ENCODE data around the gene DOK3. TPM values are rescaled to one million over a fixed set of nuclear protein-coding genes. Genes with fewer than 3 reads are reported as not detected.
"Not testable (repeated sequence)": the region's sequence is repeated elsewhere in the genome, so short reads cannot be mapped to it uniquely, and the experiment has no call there.

The DOK3 gene
- total and polyA plus RNA-seq, 7 donors = 3.0 to 20.2 (median 7.1) TPM

GRCh38 chr5:177537389-177538361 is 28.0 kb upstream of the DOK3 start:
- TF ChIP-seq POLR2A (IDR thresholded peaks at IDR 0.05) (no peak), POLR2AphosphoS5 (IDR thresholded peaks at IDR 0.05) (peak in 3 of 4 donors; percentile 38 to 44 (median 39)), EP300 (IDR thresholded peaks at IDR 0.05) (no peak), CTCF (IDR thresholded peaks at IDR 0.05) (no peak)
- DNase-seq = peak; percentile 85
- Histone ChIP-seq H3K4me1 (peaks cover 0 to 75% (median 61%) of the 10 kb centered on the region in 4 donors), H3K9me3 (no peaks in the 10 kb centered on the region), H3K27me3 (no peaks in the 10 kb centered on the region), H3K4me3 (no peak overlapping the region), H3K36me3 (peaks cover 0 to 51% (median 13%) of the 10 kb centered on the region in 4 donors), H3K27ac (peak overlapping the region; percentile 72 to 83 (median 76))
- intact Hi-C loops (cut with DNase I) = no loop called here
- WGBS, 2 donors = 27 to 56% methylated on average over 15 of the region's 15 CpGs

GRCh38 chr5:177536386-177536785 is 26.8 kb upstream of the DOK3 start:
- H3K4me3 ChIP-seq = no peak overlapping the region
- H3K36me3 ChIP-seq = peaks cover 6 to 64% (median 21%) of the 10 kb centered on the region in 4 donors
- peak overlapping the region; percentile 72 to 83 (median 76) for H3K27ac ChIP-seq
- no peak for DNase-seq
- intact Hi-C loops (cut with DNase I) = no loop called here
- WGBS, 2 donors = 94 to 95% methylated on average over 10 of the region's 10 CpGs
- H3K27me3 ChIP-seq = no peaks in the 10 kb centered on the region
- TF ChIP-seq POLR2AphosphoS5 (IDR thresholded peaks at IDR 0.05) (no peak), POLR2A (IDR thresholded peaks at IDR 0.05) (no peak), CTCF (IDR thresholded peaks at IDR 0.05) (no peak), EP300 (IDR thresholded peaks at IDR 0.05) (no peak)
- peaks cover 0 to 71% (median 57%) of the 10 kb centered on the region in 4 donors for H3K4me1 ChIP-seq
- H3K9me3 ChIP-seq = no peaks in the 10 kb centered on the region

GRCh38 chr5:177535125-177535524 is 25.5 kb upstream of the DOK3 start:
- WGBS, 2 donors = 95 to 97% methylated on average over 7 of the region's 7 CpGs
- TF ChIP-seq CTCF (IDR thresholded peaks at IDR 0.05) (no peak), POLR2A (IDR thresholded peaks at IDR 0.05) (no peak), POLR2AphosphoS5 (IDR thresholded peaks at IDR 0.05) (no peak), EP300 (IDR thresholded peaks at IDR 0.05) (no peak)
- intact Hi-C loops (cut with DNase I) = no loop called here
- H3K27ac ChIP-seq = peak overlapping the region in 2 of 4 donors; percentile 2 to 83
- peaks cover 15 to 77% (median 28%) of the 10 kb centered on the region in 4 donors for H3K36me3 ChIP-seq
- no peak overlapping the region for H3K4me3 ChIP-seq
- peaks cover 0 to 74% (median 59%) of the 10 kb centered on the region in 4 donors for H3K4me1 ChIP-seq
- peak; percentile 49 for DNase-seq
- H3K9me3 ChIP-seq = no peaks in the 10 kb centered on the region
- H3K27me3 ChIP-seq = no peaks in the 10 kb centered on the region

GRCh38 chr5:177534433-177534832 is 24.8 kb upstream of the DOK3 start:
- H3K4me3 ChIP-seq; intact Hi-C loops (cut with DNase I); H3K9me3 ChIP-seq; H3K27me3 ChIP-seq: not testable (repeated sequence)
- peaks cover 15 to 83% (median 33%) of the 10 kb centered on the region in 4 donors for H3K36me3 ChIP-seq
- peaks cover 0 to 67% (median 54%) of the 10 kb centered on the region in 4 donors for H3K4me1 ChIP-seq
- H3K27ac ChIP-seq = peak overlapping the region in 1 of 4 donors; percentile 83
- 98% methylated on average over 7 of the region's 7 CpGs for WGBS, 2 donors
- DNase-seq = peak; percentile 9

GRCh38 chr5:177531209-177531940 is 21.7 kb upstream of the DOK3 start:
- intact Hi-C loops (cut with DNase I) = no loop called here
- no peak overlapping the region for H3K4me3 ChIP-seq
- no peaks in the 10 kb centered on the region for H3K27me3 ChIP-seq
- WGBS, 2 donors = 88 to 93% methylated on average over 27 of the region's 27 CpGs
- peaks cover 0 to 37% (median 23%) of the 10 kb centered on the region in 4 donors for H3K4me1 ChIP-seq
- H3K36me3 ChIP-seq = peaks cover 35 to 94% (median 51%) of the 10 kb centered on the region in 4 donors
- peak; percentile 58 for DNase-seq
- no peak for TF ChIP-seq POLR2AphosphoS5 (IDR thresholded peaks at IDR 0.05)
- TF ChIP-seq EP300 (IDR thresholded peaks at IDR 0.05) = no peak
- TF ChIP-seq CTCF (IDR thresholded peaks at IDR 0.05) = no peak
- TF ChIP-seq POLR2A (IDR thresholded peaks at IDR 0.05) = no peak
- H3K9me3 ChIP-seq = no peaks in the 10 kb centered on the region
- H3K27ac ChIP-seq = peak overlapping the region in 2 of 4 donors; percentile 48 to 56
